Activated T-helper 1 cell treated with anti-CD3 and anti-CD28 coated beads, Interleukin-12 subunit alpha, Interleukin-12 subunit beta, Interleukin-2, Interleukin-4 antibody, amounts not matched to agents 30 ng/mL and 10 ng/mL and 1 ng/mL, durations not matched to agents 14 hours and 24 hours and 36 hours (primary cell): Measurements from ENCODE around the gene MBLAC1. TPM values are rescaled to one million over a fixed set of nuclear protein-coding genes. Genes with fewer than 3 reads are reported as not detected.

Experiments used
- DNase-seq: peaks from one replicate; pipeline ENCODE4 v3.0.0; 2021; ENCODE audit warnings: low spot score
- H3K27ac Mint-ChIP-seq: one replicate; pipeline ENCODE4 v1.8.0; 2021; ENCODE audit warnings: mild to moderate bottlenecking, mixed read lengths
- H3K27me3 Mint-ChIP-seq: one replicate; pipeline ENCODE4 v1.8.0; 2022; ENCODE audit warnings: mild to moderate bottlenecking, moderate library complexity, mixed read lengths; ENCODE audit not compliant: insufficient read depth
- H3K36me3 Mint-ChIP-seq: one replicate; pipeline ENCODE4 v1.8.0; 2021; ENCODE audit warnings: low read depth, mixed read lengths
- H3K4me1 Mint-ChIP-seq: one replicate; pipeline ENCODE4 v1.8.0; 2021; ENCODE audit warnings: low read depth, mixed read lengths
- H3K4me3 Mint-ChIP-seq: one replicate; pipeline ENCODE4 v1.8.0; 2021; ENCODE audit warnings: mild to moderate bottlenecking, moderate library complexity, mixed read lengths
- H3K9me3 Mint-ChIP-seq: one replicate; pipeline ENCODE4 v1.8.0; 2021; ENCODE audit warnings: mixed read lengths
- intact Hi-C: fragments of 100-400 bp; cut with micrococcal nuclease; formaldehyde crosslinking; loops from one replicate; pipeline ENCODE4 v1.15.1; 2024
- total RNA-seq: library from RNA; stranded (reverse); gene quantifications from 2 replicates; pipeline ENCODE4 v1.2.3, GENCODE V29; 2022

The MBLAC1 gene, protein sequence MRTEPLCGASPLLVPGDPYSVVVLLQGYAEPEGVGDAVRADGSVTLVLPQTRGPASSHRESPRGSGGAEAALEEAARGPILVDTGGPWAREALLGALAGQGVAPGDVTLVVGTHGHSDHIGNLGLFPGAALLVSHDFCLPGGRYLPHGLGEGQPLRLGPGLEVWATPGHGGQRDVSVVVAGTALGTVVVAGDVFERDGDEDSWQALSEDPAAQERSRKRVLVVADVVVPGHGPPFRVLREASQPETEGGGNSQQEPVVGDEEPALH
- total RNA-seq: 4.1 and 5.5 TPM in 2 replicates

DNA sequence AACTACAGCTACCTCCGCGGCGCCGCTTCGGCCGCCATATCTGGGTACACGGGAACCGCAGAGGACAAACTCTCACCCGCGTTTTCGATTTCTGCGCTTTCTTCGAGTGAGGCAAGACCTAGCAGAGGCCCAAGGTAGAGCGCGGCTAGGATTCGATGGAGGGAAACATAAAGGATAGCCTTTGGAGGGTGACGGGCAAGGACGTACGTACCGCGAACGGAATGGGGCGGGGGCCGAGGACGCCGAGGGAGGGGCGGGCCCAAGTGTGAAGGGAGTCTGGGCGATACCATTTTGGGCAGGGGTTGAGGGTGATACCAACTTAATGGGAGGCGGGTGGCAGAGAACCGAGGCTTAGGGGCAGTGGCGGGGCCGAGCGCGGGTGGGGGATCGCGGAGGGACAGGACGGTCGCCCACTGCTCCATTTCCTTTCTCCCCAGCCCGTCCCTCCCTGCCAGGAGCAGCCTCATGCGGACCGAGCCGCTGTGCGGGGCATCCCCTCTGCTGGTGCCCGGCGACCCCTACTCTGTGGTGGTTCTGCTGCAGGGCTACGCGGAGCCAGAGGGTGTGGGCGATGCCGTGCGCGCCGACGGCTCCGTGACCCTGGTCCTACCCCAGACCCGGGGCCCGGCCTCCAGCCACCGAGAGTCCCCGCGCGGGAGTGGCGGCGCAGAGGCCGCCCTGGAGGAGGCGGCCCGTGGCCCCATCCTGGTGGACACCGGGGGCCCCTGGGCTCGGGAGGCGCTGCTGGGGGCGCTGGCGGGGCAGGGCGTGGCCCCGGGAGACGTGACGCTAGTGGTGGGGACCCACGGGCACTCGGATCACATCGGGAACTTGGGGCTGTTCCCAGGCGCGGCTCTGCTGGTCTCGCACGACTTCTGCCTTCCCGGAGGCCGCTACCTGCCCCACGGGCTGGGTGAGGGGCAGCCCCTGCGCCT lies at the start of gene MBLAC1:
TSS of gene MBLAC1 (plus strand) at position 37 of the 935 bp plus-strand sequence. CDS start at position 466, 429 bp downstream.
- no peaks in the 10 kb centered on the region for H3K27me3 Mint-ChIP-seq
- H3K36me3 Mint-ChIP-seq: peaks cover 6% of the 10 kb centered on the region
- peak within 1 kb of the TSS; percentile 94 for H3K4me3 Mint-ChIP-seq
- intact Hi-C loops: loop anchor here (1.0 to 10.0 kb wide), 10 partner anchors 8 to 548 kb away; partner anchors contain the start of genes CNPY4, COPS6, GNB2 and LAMTOR4
- DNase-seq: peak; percentile 85
- H3K4me1 Mint-ChIP-seq: peaks cover 20% of the 10 kb centered on the region
- no peaks in the 10 kb centered on the region for H3K9me3 Mint-ChIP-seq
- peak within 1 kb of the TSS; percentile 95 for H3K27ac Mint-ChIP-seq

DNA sequence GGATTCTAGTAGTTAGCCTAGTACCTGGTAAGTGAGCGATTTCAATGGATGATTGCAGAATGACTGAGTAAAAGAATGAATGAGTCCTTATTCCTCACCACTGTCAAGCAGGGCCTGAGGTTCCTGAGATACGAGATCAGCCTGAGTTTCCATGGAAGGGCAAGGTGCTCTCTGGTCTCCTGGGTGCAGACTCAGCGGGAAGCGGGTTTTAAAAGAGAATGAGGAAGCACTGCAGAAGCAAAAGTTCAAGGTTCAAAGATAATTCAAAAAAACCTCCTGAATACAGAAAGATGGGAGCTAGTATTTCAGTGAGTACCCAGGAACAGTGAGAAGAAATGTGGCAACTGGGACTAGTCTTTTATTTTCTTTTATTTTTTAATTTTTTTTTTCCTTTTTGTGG lies 49.6 kb upstream of the MBLAC1 start:
- Mint-ChIP-seq H3K9me3 (peaks cover 13% of the 10 kb centered on the region), H3K27me3 (no peaks in the 10 kb centered on the region), H3K4me3 (peak overlapping the region; percentile 4), H3K36me3 (peaks cover 64% of the 10 kb centered on the region), H3K4me1 (peaks cover 20% of the 10 kb centered on the region), H3K27ac (no peak overlapping the region)
- intact Hi-C loops: no loop called here
- no peak for DNase-seq

DNA sequence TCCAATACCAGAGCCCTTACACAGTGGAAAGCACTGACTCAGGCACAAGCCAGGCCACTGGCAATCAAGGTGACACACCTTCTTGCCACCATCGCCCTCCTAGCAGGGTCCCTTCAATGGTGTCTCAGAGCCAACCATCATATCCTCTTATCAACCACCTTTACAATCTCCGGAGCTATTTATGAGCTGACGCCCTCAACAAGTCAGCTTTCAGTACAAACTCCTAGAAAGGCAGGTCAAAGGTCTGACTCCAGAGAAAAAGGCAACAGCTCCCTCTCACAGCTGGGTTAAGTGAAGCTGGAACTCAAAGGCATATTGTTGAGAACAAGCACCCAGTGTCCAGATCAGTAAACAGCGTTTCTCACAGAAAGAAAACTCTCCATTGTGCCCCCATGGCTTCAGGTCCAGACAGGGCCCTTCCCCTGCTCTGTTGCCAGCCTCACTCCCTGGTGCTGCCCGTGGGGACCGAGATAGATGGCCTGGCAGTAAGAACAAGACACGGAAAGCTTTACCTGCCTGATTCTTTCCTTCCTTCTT lies 47.7 kb upstream of the MBLAC1 start:
- no peak for DNase-seq
- Mint-ChIP-seq H3K36me3 (peaks cover 46% of the 10 kb centered on the region), H3K27me3 (no peaks in the 10 kb centered on the region), H3K27ac (no peak overlapping the region), H3K4me1 (peaks cover 31% of the 10 kb centered on the region), H3K9me3 (peaks cover 4% of the 10 kb centered on the region), H3K4me3 (peak overlapping the region; percentile 63)
- intact Hi-C loops: no loop called here

DNA sequence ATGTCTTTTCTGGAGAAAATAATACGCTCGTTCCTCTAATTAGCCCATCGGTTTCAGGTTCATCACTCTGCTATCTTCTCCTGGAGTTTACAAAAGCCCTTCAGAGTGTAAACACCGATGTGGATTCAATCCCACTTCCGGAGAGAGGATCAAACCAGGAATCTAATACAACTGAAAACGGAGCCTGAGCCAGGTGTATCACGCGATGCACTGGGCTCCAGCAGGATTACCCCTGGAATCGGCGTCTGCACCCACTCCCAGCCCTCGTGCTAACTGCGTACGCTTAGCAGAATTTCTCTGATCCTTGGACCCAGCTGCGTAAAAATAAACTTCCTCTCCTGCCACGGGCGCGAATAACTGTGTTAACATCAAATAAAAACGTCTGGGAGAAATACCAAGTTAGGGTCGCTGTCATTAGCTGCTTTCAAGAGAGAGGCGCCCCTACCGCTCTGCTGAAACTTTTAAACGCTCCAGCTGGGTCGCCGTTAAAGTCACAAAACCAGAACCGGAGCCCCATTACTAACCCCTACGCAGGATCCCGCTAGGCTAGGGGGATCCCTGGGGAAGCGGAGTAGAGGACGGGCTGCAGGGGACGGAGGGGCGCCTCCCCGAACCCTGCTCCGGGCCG lies 45.7 kb upstream of the MBLAC1 start:
- H3K27ac Mint-ChIP-seq: peak overlapping the region; percentile 70
- DNase-seq: no peak
- H3K4me1 Mint-ChIP-seq: peaks cover 31% of the 10 kb centered on the region
- H3K36me3 Mint-ChIP-seq: peaks cover 28% of the 10 kb centered on the region
- H3K27me3 Mint-ChIP-seq: peaks cover 4% of the 10 kb centered on the region
- intact Hi-C loops: loop anchor here (1.0 to 5.0 kb wide), 11 partner anchors 8 to 579 kb away; partner anchors contain the start of genes AP4M1, CNPY4, MCM7 and MEPCE
- H3K9me3 Mint-ChIP-seq: no peaks in the 10 kb centered on the region
- H3K4me3 Mint-ChIP-seq: peak overlapping the region; percentile 89

DNA sequence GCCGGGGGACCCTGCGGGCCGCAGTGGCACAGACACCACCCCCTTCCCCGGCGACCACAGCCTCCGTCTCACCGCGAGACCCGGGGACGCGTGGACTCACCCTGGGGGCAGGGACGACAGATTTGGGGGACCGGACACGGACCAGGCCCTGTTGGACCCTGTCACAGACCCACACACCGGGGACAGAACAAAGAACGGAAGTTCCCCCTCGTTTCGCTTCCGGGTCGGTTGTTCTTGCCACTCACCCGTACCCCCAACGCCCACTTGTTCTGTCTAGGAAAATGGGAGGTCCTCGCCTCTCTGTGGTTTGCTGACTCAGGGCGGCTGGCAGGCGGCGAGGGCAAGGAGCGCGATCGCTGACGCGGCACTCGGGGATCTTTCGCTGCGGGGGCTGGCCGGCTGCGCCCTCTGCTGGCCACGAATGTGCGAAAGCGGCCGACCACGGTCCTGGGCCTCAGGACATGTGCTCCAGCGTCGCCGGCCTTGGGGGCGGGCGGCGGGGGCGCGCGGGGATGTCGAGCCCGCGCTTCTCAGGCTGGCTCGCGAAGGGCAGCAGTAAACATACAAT lies 45.1 kb upstream of the MBLAC1 start, which contains the start of gene ZNF3:
TSS of gene ZNF3 (minus strand) at position 189 of the 568 bp plus-strand sequence. CDS start 4,366 bp downstream, outside the sequence.
- intact Hi-C loops: loop anchor here (1.0 to 5.0 kb wide), 12 partner anchors 8 to 579 kb away; partner anchors contain the start of genes AP4M1, CNPY4, MBLAC1 and MCM7
- peaks cover 31% of the 10 kb centered on the region for H3K4me1 Mint-ChIP-seq
- peak; percentile 98 for DNase-seq
- H3K9me3 Mint-ChIP-seq: no peaks in the 10 kb centered on the region
- peaks cover 22% of the 10 kb centered on the region for H3K36me3 Mint-ChIP-seq
- H3K4me3 Mint-ChIP-seq: peak within 1 kb of the TSS; percentile 89
- peaks cover 4% of the 10 kb centered on the region for H3K27me3 Mint-ChIP-seq
- H3K27ac Mint-ChIP-seq: peak within 1 kb of the TSS; percentile 92

DNA sequence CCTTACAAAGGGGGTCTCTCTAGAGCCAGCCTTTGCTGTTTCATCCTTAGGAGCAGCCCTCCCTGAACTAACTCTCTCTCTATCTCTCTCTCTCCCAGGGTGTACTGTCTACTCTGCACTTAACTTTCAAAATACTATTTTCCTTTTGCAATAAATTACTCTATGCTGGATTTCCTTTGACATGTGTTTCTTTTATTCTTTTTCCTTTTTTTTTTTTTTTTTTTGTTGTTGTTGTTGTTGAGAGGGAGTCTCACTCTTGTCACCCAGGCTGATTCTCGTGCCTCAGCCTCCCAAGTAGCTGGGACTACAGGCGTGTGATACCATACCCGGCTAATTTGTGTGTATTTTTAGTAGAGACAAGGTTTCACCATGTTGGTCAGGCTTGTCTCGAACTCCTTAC lies 43.8 kb upstream of the MBLAC1 start:
- DNase-seq: no peak
- Mint-ChIP-seq H3K27me3 (peaks cover 6% of the 10 kb centered on the region), H3K4me1 (peaks cover 31% of the 10 kb centered on the region), H3K9me3 (no peaks in the 10 kb centered on the region), H3K27ac (peak overlapping the region; percentile 92), H3K4me3 (peak overlapping the region; percentile 89), H3K36me3 (peaks cover 16% of the 10 kb centered on the region)
- intact Hi-C loops: loop anchor here (1.0 to 5.0 kb wide), 2 partner anchors 43 to 581 kb away; partner anchors contain the start of genes MBLAC1, ZKSCAN5 and ZNF394

DNA sequence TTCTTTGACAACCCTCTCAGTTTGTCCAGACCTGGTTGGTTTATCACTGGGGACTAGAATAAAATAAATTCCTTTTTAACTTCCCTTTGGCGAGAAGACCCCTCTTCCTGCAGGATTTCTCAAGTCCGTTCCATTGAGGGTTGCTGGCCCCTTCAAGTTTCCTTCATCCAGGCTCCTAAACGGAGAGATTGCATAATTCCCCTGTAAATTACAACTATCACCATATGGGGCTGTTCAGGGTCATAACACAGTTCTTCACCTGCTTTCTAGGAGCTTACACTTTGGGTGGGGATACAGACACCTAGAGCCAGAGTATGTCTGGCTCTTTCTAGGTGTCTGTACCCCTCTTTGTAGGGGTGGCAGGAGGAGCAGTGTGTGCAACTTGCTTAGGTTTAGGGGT lies 41.3 kb upstream of the MBLAC1 start:
- H3K27ac Mint-ChIP-seq: peak overlapping the region; percentile 52
- DNase-seq: no peak
- peaks cover 6% of the 10 kb centered on the region for H3K27me3 Mint-ChIP-seq
- no peak overlapping the region for H3K4me3 Mint-ChIP-seq
- H3K36me3 Mint-ChIP-seq: peaks cover 15% of the 10 kb centered on the region
- no peaks in the 10 kb centered on the region for H3K9me3 Mint-ChIP-seq
- intact Hi-C loops: no loop called here
- peaks cover 34% of the 10 kb centered on the region for H3K4me1 Mint-ChIP-seq

DNA sequence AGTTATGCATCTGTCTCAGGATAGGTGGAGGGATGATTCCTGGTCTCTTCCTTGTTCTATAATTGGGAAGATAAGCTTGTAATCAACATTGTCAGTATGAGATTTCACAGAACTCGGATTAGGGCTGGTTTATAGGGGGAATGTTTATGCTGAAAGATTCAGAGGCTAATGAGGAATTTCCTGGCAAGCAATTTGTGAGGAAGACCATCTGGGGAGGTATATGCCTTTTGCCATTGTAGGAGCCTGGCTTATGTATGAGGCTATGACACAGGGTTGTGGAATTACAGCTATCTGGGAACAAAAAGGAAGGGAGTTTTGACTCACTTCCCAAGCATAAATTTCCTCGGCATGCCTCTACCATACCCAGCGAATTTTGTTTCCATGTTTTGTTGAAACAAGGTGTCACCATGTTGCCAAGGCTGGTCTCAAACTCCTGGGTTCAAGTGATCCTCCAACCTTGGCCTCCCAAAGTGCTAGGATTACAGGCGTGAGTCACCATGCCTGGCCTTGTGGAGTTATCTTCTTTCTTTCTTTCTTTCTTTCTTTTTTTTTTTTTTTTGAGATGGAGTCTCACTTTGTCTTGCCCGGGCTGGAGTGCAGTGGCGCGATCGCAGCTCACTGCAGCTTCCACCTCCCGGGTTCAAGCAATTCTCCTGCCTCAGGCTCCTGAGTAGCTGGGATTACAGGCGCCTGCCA lies 39.6 kb upstream of the MBLAC1 start:
- Mint-ChIP-seq H3K27me3 (peaks cover 6% of the 10 kb centered on the region), H3K9me3 (no peaks in the 10 kb centered on the region), H3K4me3 (peak overlapping the region; percentile 47), H3K4me1 (peaks cover 37% of the 10 kb centered on the region), H3K36me3 (peaks cover 26% of the 10 kb centered on the region), H3K27ac (peak overlapping the region; percentile 55)
- intact Hi-C loops: no loop called here
- DNase-seq: no peak

DNA sequence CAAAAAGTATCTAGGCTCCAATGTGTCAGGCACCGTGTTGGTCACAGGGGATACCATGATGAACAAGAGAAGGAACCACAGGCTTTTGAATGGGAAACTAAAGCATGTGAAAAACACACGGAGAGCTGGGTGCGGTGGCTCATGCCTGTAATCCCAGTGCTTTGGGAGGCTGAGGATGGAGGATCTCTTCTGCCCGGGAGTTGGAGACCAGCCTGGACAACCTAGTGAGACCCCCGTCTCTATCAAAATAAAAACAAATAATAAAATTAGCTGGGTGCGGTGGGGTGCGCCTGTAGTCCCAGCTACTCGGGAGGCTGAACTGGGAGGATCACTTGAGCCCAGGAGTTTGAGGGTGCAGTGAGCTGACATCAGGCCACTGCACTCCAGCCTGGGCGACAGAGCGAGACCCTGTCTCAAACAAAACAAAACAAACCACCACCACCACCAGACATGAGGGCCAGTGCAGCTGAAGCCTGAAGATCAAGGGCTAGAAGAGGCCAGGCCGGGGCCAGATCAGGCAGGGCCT lies 38.6 kb upstream of the MBLAC1 start:
- H3K4me3 Mint-ChIP-seq: peak overlapping the region; percentile 90
- H3K9me3 Mint-ChIP-seq: no peaks in the 10 kb centered on the region
- peaks cover 35% of the 10 kb centered on the region for H3K36me3 Mint-ChIP-seq
- H3K27me3 Mint-ChIP-seq: peaks cover 6% of the 10 kb centered on the region
- H3K4me1 Mint-ChIP-seq: peaks cover 30% of the 10 kb centered on the region
- DNase-seq: no peak
- intact Hi-C loops: loop anchor here (2.0 kb wide), 4 partner anchors 37 to 169 kb away; partner anchors contain the start of genes MBLAC1, TRIM4 and ZKSCAN1
- H3K27ac Mint-ChIP-seq: peak overlapping the region; percentile 93

DNA sequence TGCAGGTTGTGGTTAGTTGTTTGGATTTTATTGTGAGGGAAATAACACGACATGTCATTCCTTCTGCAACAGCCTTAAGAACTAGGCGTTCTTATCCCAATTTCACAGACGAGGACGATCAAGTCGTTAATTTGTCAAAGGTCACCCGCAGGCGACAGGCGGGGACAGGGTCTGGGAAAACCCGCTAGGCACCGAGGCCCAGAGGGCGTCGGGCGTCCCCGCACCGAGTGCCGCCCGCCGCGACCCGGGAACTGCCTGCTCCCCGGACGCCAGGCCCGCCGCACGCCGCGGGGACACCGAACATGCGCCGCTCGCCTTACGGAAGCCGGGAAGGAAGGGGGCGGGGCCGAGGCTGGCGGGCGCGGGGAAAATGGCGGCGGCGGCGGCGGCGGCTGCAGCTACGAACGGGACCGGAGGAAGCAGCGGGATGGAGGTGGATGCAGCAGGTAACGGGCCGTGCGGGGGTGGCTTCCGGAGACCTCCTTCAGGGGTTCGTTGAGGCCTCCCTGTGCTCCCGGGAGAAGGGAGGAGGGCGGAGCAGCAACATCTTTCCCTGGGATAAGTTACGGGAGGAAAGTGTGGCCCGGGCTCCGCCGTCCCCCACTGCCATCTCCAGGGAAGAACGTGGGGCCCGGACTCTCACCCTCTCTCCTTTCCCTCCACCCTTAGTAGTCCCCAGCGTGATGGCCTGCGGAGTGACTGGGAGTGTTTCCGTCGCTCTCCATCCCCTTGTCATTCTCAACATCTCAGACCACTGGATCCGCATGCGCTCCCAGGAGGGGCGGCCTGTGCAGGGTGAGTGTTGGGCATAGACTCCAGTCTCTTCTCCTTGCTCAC lies 37.9 kb upstream of the MBLAC1 start, which contains the start of gene COPS6:
TSS of gene COPS6 (plus strand) at position 349 of the 837 bp plus-strand sequence. CDS start at position 371, 22 bp downstream.
- intact Hi-C loops: loop anchor here (1.0 to 2.0 kb wide), 6 partner anchors 8 to 170 kb away; partner anchors contain the start of genes MBLAC1, TRIM4, ZKSCAN1 and ZNF3
- H3K27ac Mint-ChIP-seq: peak within 1 kb of the TSS; percentile 93
- DNase-seq: peak; percentile 82
- H3K27me3 Mint-ChIP-seq: peaks cover 6% of the 10 kb centered on the region
- H3K4me1 Mint-ChIP-seq: peaks cover 29% of the 10 kb centered on the region
- peak within 1 kb of the TSS; percentile 90 for H3K4me3 Mint-ChIP-seq
- H3K9me3 Mint-ChIP-seq: no peaks in the 10 kb centered on the region
- H3K36me3 Mint-ChIP-seq: peaks cover 42% of the 10 kb centered on the region
